GM12878 (cell line): ENCODE results near the gene SMG5. TPM values are rescaled to one million over a fixed set of nuclear protein-coding genes. Genes with fewer than 3 reads are reported as not detected.

Source experiments
- ATAC-seq: fragments of 200-7000 bp; cut with Tn5 transposase; 3 replicates; pipeline ENCODE4 v1.9.1; 2020; ENCODE audit warnings: mild to moderate bottlenecking, moderate library complexity
- BruUV-seq: library from RNA; stranded (reverse); fragments of 400-500 nt; replicated peaks from 2 replicates; lab custom pipeline; 2021; lab: Mats Ljungman, UMichigan
- CTCF ChIA-PET: fragments of 300-600 bp; sonication (Branson Sonifier 250); formaldehyde crosslinking; extraction: SDS; loops from one replicate; lab custom pipeline; 2021; ENCODE audit warnings: inconsistent platforms; lab: Yijun Ruan, JAX
- POLR2A ChIA-PET: fragments of 350-600 bp; formaldehyde crosslinking; extraction: SDS; loops from one replicate; lab custom pipeline; 2021; ENCODE audit warnings: inconsistent platforms; lab: Charles Lee
- RAD21 ChIA-PET: fragments of 300-600 bp; sonication (Branson Sonifier 250); formaldehyde crosslinking; loops from one replicate; lab custom pipeline; 2023; ENCODE audit warnings: antibody characterized with exemption; ENCODE audit not compliant: unreplicated experiment; lab: Charles Lee
- SMC1A ChIA-PET: fragments of 300-600 bp; sonication (Branson Sonifier 250); formaldehyde crosslinking; loops from one replicate; lab custom pipeline; 2023; ENCODE audit not compliant: unreplicated experiment, uncharacterized antibody; lab: Charles Lee
- DNase-seq: peaks from one replicate; pipeline ENCODE4 v3.0.0-alpha.2; 2011; ENCODE audit warnings: low read depth, low spot score
- FAIRE-seq: peaks from 3 replicates; lab custom pipeline; 2011; peaks lifted over from hg19 to GRCh38; lab: Jason Lieb, UNC
- H2AFZ ChIP-seq: 2 replicates; pipeline ENCODE4 v1.6.0; 2011; ENCODE audit warnings: low read depth, low read length, control low read depth; ENCODE audit not compliant: control insufficient read depth
- H3K27ac ChIP-seq: 2 replicates; pipeline ENCODE4 v1.5.1; 2011; ENCODE audit warnings: control low read depth; ENCODE audit not compliant: control insufficient read depth, insufficient read depth
- H3K27me3 ChIP-seq, 2 experiments: replicated peaks in 1 of 2; 2 replicates each; pipeline versions ENCODE4 v1.6.0 to v1.6.1; 2011; ENCODE audit warnings: low read length in 1 of 2; ENCODE audit not compliant: control insufficient read depth in 2 of 2, insufficient read depth in 2 of 2
- H3K36me3 ChIP-seq, 2 experiments: 2 replicates each; pipeline ENCODE4 v1.5.1; 2011; ENCODE audit warnings: low read length in 1 of 2; ENCODE audit not compliant: control insufficient read depth in 2 of 2, insufficient read depth in 2 of 2
- H3K4me1 ChIP-seq: 2 replicates; pipeline ENCODE4 v1.6.1; 2011; ENCODE audit warnings: mild to moderate bottlenecking, low read length, moderate library complexity, mixed read lengths; ENCODE audit not compliant: control insufficient read depth, insufficient read depth
- H3K4me2 ChIP-seq: 2 replicates; pipeline ENCODE4 v1.6.0; 2011; ENCODE audit warnings: control low read depth; ENCODE audit not compliant: control insufficient read depth, insufficient read depth
- H3K4me3 ChIP-seq: fragments of 200-600 bp; sonication (generic); 2 replicates; pipeline ENCODE4 v1.5.1; 2016
- H3K79me2 ChIP-seq: 2 replicates; pipeline ENCODE4 v1.6.0; 2011; ENCODE audit warnings: low read length; ENCODE audit not compliant: control insufficient read depth, insufficient read depth
- H3K9ac ChIP-seq: 2 replicates; pipeline ENCODE4 v1.8.0; 2011; ENCODE audit warnings: low read length, control low read depth, mixed read lengths; ENCODE audit not compliant: control insufficient read depth, insufficient read depth
- H3K9me3 ChIP-seq: replicated peaks from 3 replicates; pipeline ENCODE4 v1.5.1; 2011; ENCODE audit warnings: mild to moderate bottlenecking, low read length; ENCODE audit not compliant: control insufficient read depth, insufficient read depth
- H4K20me1 ChIP-seq: 2 replicates; pipeline ENCODE4 v1.6.0; 2011; ENCODE audit not compliant: control insufficient read depth, insufficient read depth
- ASH2L ChIP-seq: fragments of 300-600, 200-600 bp; sonication (generic); IDR thresholded peaks from 2 replicates; pipeline ENCODE4 v1.6.1; 2017; ENCODE audit warnings: low read depth, mild to moderate bottlenecking, borderline replicate concordance
- EGR1 ChIP-seq, 2 experiments: IDR thresholded peaks; 1 replicate in 1 of 2; 2 replicates in 1 of 2; pipeline ENCODE4 v1.6.1; 2011 to 2012; ENCODE audit warnings: low read depth in 2 of 2, low read length in 2 of 2, borderline replicate concordance in 1 of 2, mild to moderate bottlenecking in 1 of 2, moderate library complexity in 1 of 2
- NRF1 ChIP-seq: conservative IDR thresholded peaks from 2 replicates; pipeline ENCODE4 v1.6.1; 2011; ENCODE audit warnings: mild to moderate bottlenecking, low read depth, low read length, improper control_type of control experiment
- PAX5 ChIP-seq: IDR thresholded peaks from 2 replicates; pipeline ENCODE4 v1.6.1; 2011; ENCODE audit warnings: low read depth, low read length, borderline replicate concordance
- ZSCAN29 ChIP-seq: fragments of 450-650 bp; IDR thresholded peaks from 2 replicates; pipeline ENCODE4 v1.6.1; 2017; ENCODE audit warnings: mild to moderate bottlenecking, moderate library complexity
- in situ Hi-C: fragments of 300-500 bp; cut with MboI; formaldehyde crosslinking; loops from 9 replicates; pipeline ENCODE4 v1.14.3; 2018; ENCODE audit warnings: mixed read lengths
- intact Hi-C: fragments of 100-400 bp; cut with micrococcal nuclease; formaldehyde crosslinking; loops from one replicate; pipeline ENCODE4 v1.14.2; 2022; ENCODE audit not compliant: unreplicated experiment
- polyA plus RNA-seq, 11 experiments: library from polyadenylated mRNA; depleted of rRNA in 4 of 11; unstranded in 6 of 11; stranded (reverse) in 5 of 11; fragments of >200 nt; fragmentation: Nextera tagmentation in 4 of 11; fragmentation: Illumina TruSeq in 1 of 11; extraction: Ambion mirVana in 4 of 11; extraction: Trizol in 1 of 11; gene quantifications; 1 replicate in 1 of 11; 2 replicates in 10 of 11; pipeline versions ENCODE4 v1.2.1 to v1.2.3, GENCODE V29; 2011 to 2016; ENCODE audit warnings: inconsistent platforms in 2 of 11, missing spikeins in 2 of 11, low read depth in 1 of 11
- total RNA-seq, 4 experiments: library from RNA; depleted of rRNA in 3 of 4; stranded (reverse); fragments of >200 nt in 3 of 4; fragmentation: Illumina TruSeq in 1 of 4; extraction: Trizol in 1 of 4; gene quantifications; 2 replicates each; pipeline versions ENCODE4 v1.2.1 to v1.2.3, GENCODE V29; 2013 to 2021
- TF ChIP-seq, protein P1 (sequence below), 3 experiments: IDR thresholded peaks in 2 of 3; conservative IDR thresholded peaks in 1 of 3; 2 replicates each; pipeline ENCODE4 v1.5.1; 2011; ENCODE audit warnings: low read depth in 3 of 3, low read length in 3 of 3, mild to moderate bottlenecking in 3 of 3, control low read depth in 2 of 3, moderate library complexity in 2 of 3, inconsistent platforms in 1 of 3, mixed read lengths in 1 of 3; ENCODE audit not compliant: control insufficient read depth in 2 of 3, insufficient read depth in 1 of 3; ENCODE audit errors: extremely low read depth in 1 of 3
- TF ChIP-seq, protein P2 (sequence below): IDR thresholded peaks from 2 replicates; pipeline ENCODE4 v1.6.1; 2012; ENCODE audit warnings: low read depth, low read length, improper control_type of control experiment

SMG5 gene
- total and polyA plus RNA-seq, 10 of the 15 experiments (the other 5 are each of a cell fraction or from before 2014, with no cell fraction given) = 0.76 to 61.5 (median 48.8) TPM

DNA sequence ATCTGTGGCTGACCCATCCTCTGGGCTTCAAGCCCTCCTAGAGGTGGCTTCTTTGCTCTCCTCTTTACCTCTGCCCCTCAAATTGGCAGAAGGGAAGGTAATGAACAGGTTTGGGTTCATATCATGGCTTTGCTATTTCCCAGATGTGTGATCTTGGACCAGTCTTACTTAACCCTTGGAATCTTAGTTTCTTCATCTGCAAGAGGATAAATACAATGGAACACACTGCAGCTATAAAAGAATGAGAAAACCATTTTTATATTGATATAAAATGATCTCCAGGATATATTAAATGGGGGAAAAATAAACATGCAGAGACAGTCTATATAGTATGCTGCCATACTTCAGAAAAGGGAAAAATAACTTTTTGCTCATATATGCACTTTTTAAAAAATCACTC, 7.2 kb upstream of the SMG5 start:
- FAIRE-seq = no peak
- Histone ChIP-seq H3K27me3 (no peaks in the 10 kb centered on the region), H3K27ac (no peak overlapping the region), H3K9me3 (no peaks in the 10 kb centered on the region), H3K79me2 (no peaks in the 10 kb centered on the region), H3K9ac (no peak overlapping the region), H3K4me1 (peaks cover 2% of the 10 kb centered on the region), H3K4me3 (no peak overlapping the region), H3K36me3 (peaks cover 1 to 3% of the 10 kb centered on the region in 2 experiments; a peak in 2 of 4 replicates), H4K20me1 (no peaks in the 10 kb centered on the region), H3K4me2 (no peak overlapping the region), H2AFZ (no peak overlapping the region)
- DNase-seq = no peak
- intact Hi-C loops = loop anchor here (10.0 kb wide), 1 partner anchor 195 kb away; no protein-coding TSS in a partner anchor
- ChIA-PET POLR2A (interaction anchor here (0.7 kb wide), 1 partner anchor 72 kb away, joined by 4 read pairs; no protein-coding TSS in a partner anchor), SMC1A (interaction anchor here (1.2 kb wide), 1 partner anchor 8 kb away, joined by 3 read pairs; no protein-coding TSS in a partner anchor), RAD21 (no interaction called here), CTCF (interaction anchor here (0.6 kb wide), 1 partner anchor 598 kb away, joined by 4 read pairs; no protein-coding TSS in a partner anchor)
- BruUV-seq = no TSS peak
- no peak for ATAC-seq
- in situ Hi-C loops = no loop called here
- TF ChIP-seq ZSCAN29 = no peak
- no peak for TF ChIP-seq NRF1
- TF ChIP-seq, protein P1, sequence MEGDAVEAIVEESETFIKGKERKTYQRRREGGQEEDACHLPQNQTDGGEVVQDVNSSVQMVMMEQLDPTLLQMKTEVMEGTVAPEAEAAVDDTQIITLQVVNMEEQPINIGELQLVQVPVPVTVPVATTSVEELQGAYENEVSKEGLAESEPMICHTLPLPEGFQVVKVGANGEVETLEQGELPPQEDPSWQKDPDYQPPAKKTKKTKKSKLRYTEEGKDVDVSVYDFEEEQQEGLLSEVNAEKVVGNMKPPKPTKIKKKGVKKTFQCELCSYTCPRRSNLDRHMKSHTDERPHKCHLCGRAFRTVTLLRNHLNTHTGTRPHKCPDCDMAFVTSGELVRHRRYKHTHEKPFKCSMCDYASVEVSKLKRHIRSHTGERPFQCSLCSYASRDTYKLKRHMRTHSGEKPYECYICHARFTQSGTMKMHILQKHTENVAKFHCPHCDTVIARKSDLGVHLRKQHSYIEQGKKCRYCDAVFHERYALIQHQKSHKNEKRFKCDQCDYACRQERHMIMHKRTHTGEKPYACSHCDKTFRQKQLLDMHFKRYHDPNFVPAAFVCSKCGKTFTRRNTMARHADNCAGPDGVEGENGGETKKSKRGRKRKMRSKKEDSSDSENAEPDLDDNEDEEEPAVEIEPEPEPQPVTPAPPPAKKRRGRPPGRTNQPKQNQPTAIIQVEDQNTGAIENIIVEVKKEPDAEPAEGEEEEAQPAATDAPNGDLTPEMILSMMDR (IDR thresholded peaks at IDR 0.05 in 2 of 3, conservative IDR thresholded peaks at IDR 0.05 in 1 of 3; ENCODE audit: control insufficient read depth in 2 of 3, extremely low read depth in 1 of 3, insufficient read depth in 1 of 3, low read depth in 3 of 3, low read length in 3 of 3) = no peak
- TF ChIP-seq, protein P2, sequence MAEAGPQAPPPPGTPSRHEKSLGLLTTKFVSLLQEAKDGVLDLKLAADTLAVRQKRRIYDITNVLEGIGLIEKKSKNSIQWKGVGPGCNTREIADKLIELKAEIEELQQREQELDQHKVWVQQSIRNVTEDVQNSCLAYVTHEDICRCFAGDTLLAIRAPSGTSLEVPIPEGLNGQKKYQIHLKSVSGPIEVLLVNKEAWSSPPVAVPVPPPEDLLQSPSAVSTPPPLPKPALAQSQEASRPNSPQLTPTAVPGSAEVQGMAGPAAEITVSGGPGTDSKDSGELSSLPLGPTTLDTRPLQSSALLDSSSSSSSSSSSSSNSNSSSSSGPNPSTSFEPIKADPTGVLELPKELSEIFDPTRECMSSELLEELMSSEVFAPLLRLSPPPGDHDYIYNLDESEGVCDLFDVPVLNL = no peak
- no peak for TF ChIP-seq PAX5
- no peak for TF ChIP-seq EGR1 (IDR thresholded peaks at IDR 0.05; ENCODE audit: borderline replicate concordance in 1 of 2, low read depth in 2 of 2, low read length in 2 of 2)
- TF ChIP-seq ASH2L = no peak
